ENCODE measurements around the gene RPS18. TPM values are rescaled to one million over a fixed set of nuclear protein-coding genes. Genes with fewer than 3 reads are reported as not detected.
"Not testable (repeated sequence)": the region's sequence is repeated elsewhere in the genome, so short reads cannot be mapped to it uniquely, and the experiment has no call there.

Gene RPS18
- polyA plus RNA-seq, 1 of the 3 experiments (the other 2 are of a cell fraction): 12,112 TPM

DNA sequence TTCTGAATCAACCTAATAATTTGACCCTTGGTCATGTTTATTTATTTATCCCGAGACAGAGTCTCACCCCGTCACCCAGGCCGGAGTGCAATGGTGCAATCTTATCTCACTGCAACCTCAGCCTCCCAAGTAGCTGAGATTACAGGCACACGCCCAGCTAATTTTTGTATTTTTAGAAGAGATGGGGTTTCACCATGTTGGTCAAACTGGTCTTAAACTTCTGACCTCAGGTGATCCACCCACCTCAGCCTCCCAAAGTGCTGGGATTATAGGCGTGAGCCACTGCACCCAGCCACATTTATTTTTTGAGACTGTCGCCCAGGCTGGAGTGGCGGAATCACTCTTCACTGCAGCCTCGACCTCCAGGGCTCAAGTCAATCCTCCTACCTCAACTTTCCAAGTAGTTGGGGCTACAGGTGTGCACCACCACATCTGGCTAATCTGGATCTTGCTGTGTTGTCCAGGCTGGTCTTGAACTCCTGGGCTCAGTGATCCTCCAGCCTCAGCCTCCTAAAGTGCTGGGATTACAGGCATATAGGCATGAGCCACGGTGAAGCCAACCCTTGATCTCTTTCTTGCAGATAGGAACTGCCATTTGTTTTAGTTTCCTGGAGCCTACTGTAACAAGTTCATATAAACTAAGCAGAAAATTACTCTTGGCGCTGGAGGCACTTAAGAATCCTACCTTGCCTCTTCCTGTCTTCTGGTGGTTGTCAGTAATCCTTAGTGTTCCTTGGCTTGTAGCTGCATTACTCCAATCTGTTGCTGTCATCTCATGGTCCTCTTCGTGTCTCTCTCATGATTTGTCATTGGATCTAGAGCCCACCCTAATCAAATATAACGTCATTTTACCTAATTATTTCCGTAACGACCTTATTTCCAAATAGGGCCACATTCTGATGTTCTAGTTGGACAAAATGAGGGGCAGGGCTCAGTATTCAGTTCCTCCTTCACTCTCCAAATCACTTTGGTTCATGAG lies 2.3 kb downstream of the RPS18 start:
- no peak overlapping the region for H2AFZ ChIP-seq (ENCODE audit: low read depth)
- peaks cover 44% of the 10 kb centered on the region for H4K20me1 ChIP-seq (ENCODE audit: insufficient read depth)
- POLR2A ChIA-PET: no interaction called here
- peak overlapping the region; percentile 54 to 88 for H3K27ac ChIP-seq (ENCODE audit: low read depth in 2 of 2, low read length in 1 of 2)
- H3K36me3 ChIP-seq (replicated peaks in 1 of 2; ENCODE audit: control insufficient read depth in 1 of 2, insufficient read depth in 2 of 2, low read length in 1 of 2): peaks cover 46 to 50% of the 10 kb centered on the region in 2 experiments
- peaks cover 65% of the 10 kb centered on the region for H3F3A ChIP-seq (replicated peaks; ENCODE audit: insufficient read depth)
- CTCF ChIA-PET: interaction anchor here (1.0 to 1.2 kb wide), 2 partner anchors 15 to 25 kb away, joined by 3 read pairs; partner anchors contain the start of gene WDR46
- no peaks in the 10 kb centered on the region for H3K27me3 ChIP-seq (ENCODE audit: insufficient read depth)
- no peak for DNase-seq
- 18% methylated on average over 14 of the region's 14 CpGs for WGBS (ENCODE audit: low lambda C conversion rate)
- peak overlapping the region; percentile 76 to 91 for H3K4me3 ChIP-seq (ENCODE audit: low read depth in 2 of 2, low read length in 1 of 2)
- H3K4me2 ChIP-seq: peak overlapping the region; percentile 94
- H3K9me2 ChIP-seq: no peaks in the 10 kb centered on the region
- H3K4me1 ChIP-seq (ENCODE audit: control insufficient read depth in 1 of 2, insufficient read depth in 2 of 2, low read depth in 1 of 2, low read length in 1 of 2): peaks cover 36 to 39% of the 10 kb centered on the region in 2 experiments; a peak in 3 of 4 replicates
- peaks cover 58% of the 10 kb centered on the region for H3K79me2 ChIP-seq (ENCODE audit: insufficient read depth)
- peak overlapping the region; percentile 95; the same call in 1 of the 2 replicates for H3K9ac ChIP-seq
- H3K9me3 ChIP-seq: no peaks in the 10 kb centered on the region
- peak; percentile 11 for TF ChIP-seq POLR2AphosphoS5 (IDR thresholded peaks at IDR 0.05; ENCODE audit: low read depth, low read length)
- no peak for TF ChIP-seq TEAD4 (IDR thresholded peaks at IDR 0.05; ENCODE audit: borderline replicate concordance, insufficient read depth)
- TF ChIP-seq CHD2 (IDR thresholded peaks at IDR 0.05; ENCODE audit: low read length, partially characterized antibody): peak; percentile 16

DNA sequence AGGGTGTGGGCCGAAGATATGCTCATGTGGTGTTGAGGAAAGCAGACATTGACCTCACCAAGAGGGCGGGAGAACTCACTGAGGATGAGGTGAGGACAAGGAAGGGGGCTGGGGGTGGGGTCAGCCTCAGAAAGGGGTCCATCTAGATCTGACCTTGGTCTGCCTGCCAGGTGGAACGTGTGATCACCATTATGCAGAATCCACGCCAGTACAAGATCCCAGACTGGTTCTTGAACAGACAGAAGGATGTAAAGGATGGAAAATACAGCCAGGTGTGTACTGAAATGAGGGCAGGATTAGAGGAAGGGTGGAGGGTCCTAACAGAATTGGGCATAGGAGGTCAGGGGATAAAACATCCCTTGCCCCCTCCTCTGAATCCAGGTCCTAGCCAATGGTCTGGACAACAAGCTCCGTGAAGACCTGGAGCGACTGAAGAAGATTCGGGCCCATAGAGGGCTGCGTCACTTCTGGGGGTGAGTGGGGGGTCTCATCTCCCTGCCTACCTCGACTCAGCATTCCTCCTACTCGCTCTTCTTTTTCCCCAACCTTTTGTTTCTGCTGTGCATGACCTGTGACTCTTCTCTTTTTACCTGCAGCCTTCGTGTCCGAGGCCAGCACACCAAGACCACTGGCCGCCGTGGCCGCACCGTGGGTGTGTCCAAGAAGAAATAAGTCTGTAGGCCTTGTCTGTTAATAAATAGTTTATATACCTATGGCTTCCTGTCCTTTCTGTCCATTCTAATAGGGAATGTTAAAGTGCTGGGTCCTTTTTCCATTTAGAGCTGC lies 4.1 kb downstream of the RPS18 start:
- POLR2A ChIA-PET: interaction anchor here (1.1 to 2.9 kb wide), 3 partner anchors 22 to 150 kb away, joined by 3 to 26 read pairs (median 3); partner anchors contain the start of gene RGL2

DNA sequence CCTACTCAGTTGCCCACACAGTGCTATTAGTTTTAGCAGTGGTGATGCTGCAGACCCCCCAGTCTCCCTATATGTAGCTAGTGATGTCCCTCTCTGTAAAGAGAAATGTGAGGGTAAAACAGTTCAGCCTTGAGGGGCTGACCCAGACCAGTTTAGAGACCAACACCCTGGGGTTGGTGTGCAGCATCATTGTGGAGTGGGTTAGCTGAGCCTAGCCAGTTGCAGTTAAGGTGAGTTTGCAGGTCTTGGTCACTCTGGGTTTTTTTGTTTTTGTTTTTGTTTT lies 4.6 kb downstream of the RPS18 start:
- Histone ChIP-seq H2AFZ (ENCODE audit: low read depth) (no peak overlapping the region), H3K4me3 (ENCODE audit: low read depth in 2 of 2, low read length in 1 of 2) (peak overlapping the region; percentile 49 to 76), H3K27me3 (ENCODE audit: insufficient read depth) (no peaks in the 10 kb centered on the region), H3K4me1 (ENCODE audit: control insufficient read depth in 1 of 2, insufficient read depth in 2 of 2, low read depth in 1 of 2, low read length in 1 of 2) (peaks cover 31 to 36% of the 10 kb centered on the region in 2 experiments; a peak in 3 of 4 replicates), H3F3A (replicated peaks; ENCODE audit: insufficient read depth) (peaks cover 82% of the 10 kb centered on the region), H3K9ac (peak overlapping the region; percentile 20; the same call in 1 of the 2 replicates), H3K4me2 (peak overlapping the region; percentile 94; the same call in 1 of the 2 replicates), H3K27ac (ENCODE audit: low read depth in 2 of 2, low read length in 1 of 2) (peak overlapping the region; percentile 67 to 86), H3K79me2 (ENCODE audit: insufficient read depth) (peaks cover 43% of the 10 kb centered on the region), H3K9me2 (no peaks in the 10 kb centered on the region), H4K20me1 (ENCODE audit: insufficient read depth) (peaks cover 47% of the 10 kb centered on the region), H3K36me3 (replicated peaks in 1 of 2; ENCODE audit: control insufficient read depth in 1 of 2, insufficient read depth in 2 of 2, low read length in 1 of 2) (peaks cover 46 to 62% of the 10 kb centered on the region in 2 experiments), H3K9me3 (no peaks in the 10 kb centered on the region)
- DNase-seq: no peak
- ChIA-PET POLR2A (interaction anchor here (1.1 to 2.9 kb wide), 6 partner anchors 13 to 149 kb away, joined by 3 to 58 read pairs (median 12); partner anchors contain the start of genes PFDN6, RGL2 and WDR46), CTCF (interaction anchor here (1.3 to 4.9 kb wide), 7 partner anchors 10 to 28 kb away, joined by 4 to 49 read pairs (median 12); partner anchors contain the start of genes PFDN6, RGL2 and WDR46)
- TF ChIP-seq JUND (IDR thresholded peaks at IDR 0.05) (no peak), ELF1 (IDR thresholded peaks at IDR 0.05) (no peak), MXI1 (IDR thresholded peaks at IDR 0.05; ENCODE audit: low read depth, low read length) (peak; percentile 3; the same call in 1 of the 2 replicates)

More for the DNA sequence above, 4.1 kb downstream of the RPS18 start:
- H3K27me3 ChIP-seq (ENCODE audit: insufficient read depth); DNase-seq; H2AFZ ChIP-seq (ENCODE audit: low read depth); H3K9me2 ChIP-seq; H3K9me3 ChIP-seq: not testable (repeated sequence)
- Histone ChIP-seq H3K4me1 (ENCODE audit: control insufficient read depth in 1 of 2, insufficient read depth in 2 of 2, low read depth in 1 of 2, low read length in 1 of 2) (peaks cover 31 to 36% of the 10 kb centered on the region in 2 experiments; a peak in 3 of 4 replicates), H3K4me2 (peak overlapping the region; percentile 94), H3K27ac (ENCODE audit: low read depth in 2 of 2, low read length in 1 of 2) (peak overlapping the region; percentile 86 to 88), H3F3A (replicated peaks; ENCODE audit: insufficient read depth) (peaks cover 82% of the 10 kb centered on the region), H3K36me3 (replicated peaks in 1 of 2; ENCODE audit: control insufficient read depth in 1 of 2, insufficient read depth in 2 of 2, low read length in 1 of 2) (peaks cover 46 to 56% of the 10 kb centered on the region in 2 experiments), H3K9ac (peak overlapping the region; percentile 95; the same call in 1 of the 2 replicates), H3K4me3 (ENCODE audit: low read depth in 2 of 2, low read length in 1 of 2) (peak overlapping the region; percentile 49 to 76), H4K20me1 (ENCODE audit: insufficient read depth) (peaks cover 47% of the 10 kb centered on the region), H3K79me2 (ENCODE audit: insufficient read depth) (peaks cover 47% of the 10 kb centered on the region)
- WGBS (ENCODE audit: low lambda C conversion rate): 67% methylated on average over 16 of the region's 16 CpGs
- CTCF ChIA-PET: interaction anchor here (1.2 to 4.9 kb wide), 6 partner anchors 14 to 27 kb away, joined by 3 to 49 read pairs (median 16); partner anchors contain the start of genes PFDN6, RGL2 and WDR46
